Fibroblast of lung (primary cell): ENCODE measurements around the gene COL26A1. TPM values are rescaled to one million over a fixed set of nuclear protein-coding genes. Genes with fewer than 3 reads are reported as not detected.

Experiments
- DNase-seq, 2 donors: peaks; one replicate each; pipeline versions ENCODE4 v3.0.0 to v3.0.0-alpha.2; 2010; ENCODE audit warnings: low read depth in 2 of 2
- H2AFZ ChIP-seq: 2 replicates; pipeline ENCODE4 v1.5.1; 2012; ENCODE audit warnings: low read length, control low read depth, inconsistent platforms
- H3K27ac ChIP-seq: 2 replicates; pipeline ENCODE4 v1.5.1; 2011; ENCODE audit warnings: low read length, control low read depth; ENCODE audit not compliant: insufficient read depth
- H3K27me3 ChIP-seq: 2 replicates; pipeline ENCODE4 v1.5.1; 2011; ENCODE audit warnings: mild to moderate bottlenecking, low read length; ENCODE audit not compliant: control insufficient read depth, insufficient read depth
- H3K36me3 ChIP-seq: 2 replicates; pipeline ENCODE4 v1.5.1; 2011; ENCODE audit warnings: low read length; ENCODE audit not compliant: control insufficient read depth, insufficient read depth
- H3K4me1 ChIP-seq: 2 replicates; pipeline ENCODE4 v1.5.1; 2011; ENCODE audit warnings: low read length; ENCODE audit not compliant: control insufficient read depth, insufficient read depth; ENCODE audit errors: extremely low read depth
- H3K4me2 ChIP-seq: 2 replicates; pipeline ENCODE4 v1.5.1; 2011; ENCODE audit warnings: low read length, control low read depth; ENCODE audit not compliant: insufficient read depth; ENCODE audit errors: extremely low read depth
- H3K4me3 ChIP-seq, 4 experiments: fragments of 200-600 bp in 1 of 4; sonication (generic) in 1 of 4; replicated peaks in 1 of 4; 2 replicates each; pipeline ENCODE4 v1.5.1; 2011 to 2016; ENCODE audit warnings: low read length in 4 of 4, low read depth in 3 of 4, mild to moderate bottlenecking in 3 of 4, control low read depth in 2 of 4, inconsistent platforms in 1 of 4, mixed read lengths in 1 of 4; ENCODE audit not compliant: insufficient read depth in 1 of 4; ENCODE audit errors: control extremely low read depth in 1 of 4
- H3K79me2 ChIP-seq: 2 replicates; pipeline ENCODE4 v1.5.1; 2012; ENCODE audit warnings: mild to moderate bottlenecking, low read length, inconsistent platforms; ENCODE audit not compliant: control insufficient read depth, insufficient read depth
- H3K9ac ChIP-seq: 2 replicates; pipeline ENCODE4 v1.5.1; 2011; ENCODE audit warnings: mild to moderate bottlenecking, low read length, control low read depth; ENCODE audit not compliant: insufficient read depth
- H3K9me3 ChIP-seq: 2 replicates; pipeline ENCODE4 v1.5.1; 2012; ENCODE audit warnings: low read depth, low read length; ENCODE audit not compliant: control insufficient read depth, insufficient read depth
- H4K20me1 ChIP-seq: 2 replicates; pipeline ENCODE4 v1.5.1; 2011; ENCODE audit warnings: low read length; ENCODE audit not compliant: control insufficient read depth, insufficient read depth; ENCODE audit errors: extremely low read depth
- CTCF ChIP-seq, 2 donors: IDR thresholded peaks in 1 of 2; conservative IDR thresholded peaks in 1 of 2; 1 replicate in 1 of 2; 2 replicates in 1 of 2; pipeline ENCODE4 v1.5.1; 2011 to 2012; ENCODE audit warnings: low read length in 2 of 2, control low read depth in 1 of 2, inconsistent platforms in 1 of 2, low read depth in 1 of 2, mild to moderate bottlenecking in 1 of 2
- EZH2 ChIP-seq: IDR thresholded peaks from 2 replicates; pipeline ENCODE4 v1.5.1; 2012; ENCODE audit warnings: low read length, control low read depth, mild to moderate bottlenecking; ENCODE audit errors: missing control alignments
- polyA plus RNA-seq, 2 donors: library from polyadenylated mRNA; depleted of rRNA in 1 of 2; stranded (reverse) in 1 of 2; unstranded in 1 of 2; fragments of >200 nt; gene quantifications; 2 replicates each; pipeline ENCODE4 v1.2.1, GENCODE V29; 2011 to 2012; ENCODE audit warnings: missing spikeins in 1 of 2
- total RNA-seq: library from RNA; depleted of rRNA; stranded (reverse); fragments of >200 nt; gene quantifications from 2 replicates; pipeline ENCODE4 v1.2.1, GENCODE V29; 2014

The COL26A1 gene
- total and polyA plus RNA-seq, 2 donors (not counting 1 experiment from before 2014, with no cell fraction given): 0.06 TPM; not detected in 1

GRCh38 chr7:101534015-101534803, 171.5 kb downstream of the COL26A1 start:
- Histone ChIP-seq H3K9me3 (no peaks in the 10 kb centered on the region), H4K20me1 (no peaks in the 10 kb centered on the region), H3K4me2 (no peak overlapping the region), H3K27me3 (peaks cover 10% of the 10 kb centered on the region), H3K4me1 (peaks cover 10% of the 10 kb centered on the region), H3K36me3 (no peaks in the 10 kb centered on the region), H3K79me2 (no peaks in the 10 kb centered on the region), H2AFZ (no peak overlapping the region), H3K4me3 (no peak overlapping the region), H3K9ac (no peak overlapping the region), H3K27ac (no peak overlapping the region)
- DNase-seq: no peak
- no peak for TF ChIP-seq CTCF (conservative IDR thresholded peaks at IDR 0.05 in 1 of 2, IDR thresholded peaks at IDR 0.05 in 1 of 2; ENCODE audit: low read depth in 1 of 2, low read length in 2 of 2)
- TF ChIP-seq EZH2: no peak

- H3K9ac ChIP-seq: no peak overlapping the region
- no peak for TF ChIP-seq EZH2
- no peak for TF ChIP-seq CTCF (conservative IDR thresholded peaks at IDR 0.05 in 1 of 2, IDR thresholded peaks at IDR 0.05 in 1 of 2; ENCODE audit: low read depth in 1 of 2, low read length in 2 of 2)
- peaks cover 10% of the 10 kb centered on the region for H3K4me1 ChIP-seq
- H3K27ac ChIP-seq: no peak overlapping the region
- H3K9me3 ChIP-seq: no peaks in the 10 kb centered on the region
- no peak overlapping the region for H3K4me3 ChIP-seq
- no peaks in the 10 kb centered on the region for H3K36me3 ChIP-seq
- peaks cover 10% of the 10 kb centered on the region for H3K27me3 ChIP-seq
- no peaks in the 10 kb centered on the region for H4K20me1 ChIP-seq
- no peak overlapping the region for H2AFZ ChIP-seq
- H3K4me2 ChIP-seq: no peak overlapping the region
- no peak for DNase-seq
- H3K79me2 ChIP-seq: no peaks in the 10 kb centered on the region
Observed at GRCh38 chr7:101534873-101535272, 172.2 kb downstream of the COL26A1 start.

- Histone ChIP-seq H3K9ac (no peak overlapping the region), H4K20me1 (no peaks in the 10 kb centered on the region), H3K79me2 (no peaks in the 10 kb centered on the region), H3K36me3 (no peaks in the 10 kb centered on the region), H3K27me3 (peaks cover 10% of the 10 kb centered on the region), H3K27ac (no peak overlapping the region), H3K4me2 (no peak overlapping the region), H2AFZ (no peak overlapping the region), H3K4me3 (no peak overlapping the region), H3K9me3 (no peaks in the 10 kb centered on the region), H3K4me1 (peaks cover 10% of the 10 kb centered on the region)
- DNase-seq: peak in 1 of 2 donors; percentile 23
- TF ChIP-seq EZH2 (no peak), CTCF (conservative IDR thresholded peaks at IDR 0.05 in 1 of 2, IDR thresholded peaks at IDR 0.05 in 1 of 2; ENCODE audit: low read depth in 1 of 2, low read length in 2 of 2) (no peak)
Observed at GRCh38 chr7:101535351-101535751, 172.7 kb downstream of the COL26A1 start.
